ENCODE measurements around the gene CNOT9.

DNA sequence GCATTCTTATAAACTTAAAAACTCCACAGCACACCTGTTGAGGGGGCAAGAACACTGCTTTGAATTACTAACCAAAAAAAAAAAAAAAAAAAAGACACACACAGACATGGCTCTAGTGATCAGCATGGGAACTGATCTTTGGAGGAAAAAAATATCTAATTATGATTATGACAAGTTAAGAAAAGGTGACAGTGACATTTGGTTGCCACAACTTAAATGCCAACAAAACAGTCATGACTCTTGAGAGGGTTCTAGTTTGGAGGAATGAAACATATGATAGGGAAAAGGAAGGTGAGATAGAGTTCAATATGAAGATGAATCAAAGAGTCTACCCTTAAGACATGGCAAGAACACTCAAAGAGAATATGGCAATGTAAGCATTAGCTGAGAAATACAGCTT is 21.1 kb upstream of the CNOT9 start:
- no peak for TF ChIP-seq TAF1 (IDR thresholded peaks at IDR 0.05; ENCODE audit: low read depth, low read length)
- no peak for TF ChIP-seq POLR2AphosphoS5 (IDR thresholded peaks at IDR 0.05; ENCODE audit: low read depth, low read length)
- no peak for TF ChIP-seq POLR2A (IDR thresholded peaks at IDR 0.05; ENCODE audit: low read depth, low read length)
- no peak for TF ChIP-seq SPI1 (IDR thresholded peaks at IDR 0.05; ENCODE audit: low read depth, low read length)

Measured in GM12891 (cell line).